ENCODE measurements around the gene PSMD1.

DNA sequence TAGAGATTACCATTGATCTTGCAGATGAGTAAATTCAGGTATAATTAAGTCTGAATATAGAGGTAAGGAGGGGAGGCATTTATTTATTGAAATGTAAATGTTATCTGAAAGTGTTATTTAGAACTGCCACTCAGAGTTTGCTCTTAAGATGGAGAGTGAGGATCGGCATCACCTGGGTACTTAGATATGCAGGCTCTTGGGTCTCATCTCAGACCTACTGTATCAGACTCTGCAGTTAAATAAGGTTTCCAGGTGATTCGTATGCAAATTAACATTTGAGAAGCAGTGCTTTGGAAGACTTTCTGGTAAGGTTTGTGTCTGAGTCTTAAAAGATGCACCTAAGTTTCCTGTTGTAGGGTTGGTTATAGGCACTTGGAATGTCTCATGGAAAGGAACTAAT lies 59.0 kb downstream of the PSMD1 start:
- TF ChIP-seq, protein P1, sequence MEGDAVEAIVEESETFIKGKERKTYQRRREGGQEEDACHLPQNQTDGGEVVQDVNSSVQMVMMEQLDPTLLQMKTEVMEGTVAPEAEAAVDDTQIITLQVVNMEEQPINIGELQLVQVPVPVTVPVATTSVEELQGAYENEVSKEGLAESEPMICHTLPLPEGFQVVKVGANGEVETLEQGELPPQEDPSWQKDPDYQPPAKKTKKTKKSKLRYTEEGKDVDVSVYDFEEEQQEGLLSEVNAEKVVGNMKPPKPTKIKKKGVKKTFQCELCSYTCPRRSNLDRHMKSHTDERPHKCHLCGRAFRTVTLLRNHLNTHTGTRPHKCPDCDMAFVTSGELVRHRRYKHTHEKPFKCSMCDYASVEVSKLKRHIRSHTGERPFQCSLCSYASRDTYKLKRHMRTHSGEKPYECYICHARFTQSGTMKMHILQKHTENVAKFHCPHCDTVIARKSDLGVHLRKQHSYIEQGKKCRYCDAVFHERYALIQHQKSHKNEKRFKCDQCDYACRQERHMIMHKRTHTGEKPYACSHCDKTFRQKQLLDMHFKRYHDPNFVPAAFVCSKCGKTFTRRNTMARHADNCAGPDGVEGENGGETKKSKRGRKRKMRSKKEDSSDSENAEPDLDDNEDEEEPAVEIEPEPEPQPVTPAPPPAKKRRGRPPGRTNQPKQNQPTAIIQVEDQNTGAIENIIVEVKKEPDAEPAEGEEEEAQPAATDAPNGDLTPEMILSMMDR (IDR thresholded peaks at IDR 0.05), result no peak
- no peak for TF ChIP-seq POLR2A (IDR thresholded peaks at IDR 0.05)

All from esophagus squamous epithelium (tissue), 4 donors.